DND-41 (cell line): ENCODE results near the gene CHCT1.

Experiments
- ATAC-seq: fragments of 200-7000 bp; cut with Tn5 transposase; 3 replicates; pipeline ENCODE4 v1.9.1; 2021; ENCODE audit warnings: low read depth; ENCODE audit not compliant: insufficient read depth
- DNase-seq: peaks from one replicate; pipeline ENCODE4 v3.0.0-alpha.2; 2020
- H2AFZ ChIP-seq: 2 replicates; pipeline ENCODE4 v1.6.0; 2012; ENCODE audit warnings: low read depth, low read length
- H3K27ac ChIP-seq: 2 replicates; pipeline ENCODE4 v1.5.1; 2012; ENCODE audit warnings: low read length, inconsistent platforms
- H3K27me3 ChIP-seq: fragments of 200-600 bp; sonication (generic); 2 replicates; pipeline ENCODE4 v1.6.0; 2012; ENCODE audit warnings: low read length, mild to moderate bottlenecking, inconsistent platforms; ENCODE audit not compliant: insufficient read depth, poor library complexity
- H3K36me3 ChIP-seq: 2 replicates; pipeline ENCODE4 v1.5.1; 2012; ENCODE audit warnings: low read length, inconsistent platforms; ENCODE audit not compliant: insufficient read depth
- H3K4me1 ChIP-seq: 2 replicates; pipeline ENCODE4 v1.5.1; 2012; ENCODE audit warnings: mild to moderate bottlenecking, low read length; ENCODE audit not compliant: insufficient read depth
- H3K4me2 ChIP-seq: 2 replicates; pipeline ENCODE4 v1.6.0; 2012; ENCODE audit warnings: mild to moderate bottlenecking, moderate library complexity, low read length, inconsistent platforms; ENCODE audit not compliant: insufficient read depth
- H3K4me3 ChIP-seq, 2 experiments: fragments of 200-600 bp in 1 of 2; shearing (Covaris generic) in 1 of 2; 2 replicates each; pipeline ENCODE4 v1.5.1; 2012 to 2016; ENCODE audit warnings: inconsistent platforms in 2 of 2, low read length in 2 of 2, mild to moderate bottlenecking in 2 of 2, low read depth in 1 of 2, moderate library complexity in 1 of 2
- H3K79me2 ChIP-seq: 2 replicates; pipeline ENCODE4 v1.6.0; 2012; ENCODE audit warnings: low read length, inconsistent platforms; ENCODE audit not compliant: insufficient read depth
- H3K9ac ChIP-seq: 2 replicates; pipeline ENCODE4 v1.6.0; 2012; ENCODE audit warnings: low read depth, mild to moderate bottlenecking, inconsistent platforms, low read length, moderate library complexity
- H3K9me3 ChIP-seq: 2 replicates; pipeline ENCODE4 v1.5.1; 2012; ENCODE audit warnings: low read length, moderate library complexity, mild to moderate bottlenecking, inconsistent platforms; ENCODE audit not compliant: insufficient read depth, severe bottlenecking
- H4K20me1 ChIP-seq: 2 replicates; pipeline ENCODE4 v1.6.0; 2012; ENCODE audit warnings: low read length; ENCODE audit not compliant: insufficient read depth
- CTCF ChIP-seq: IDR thresholded peaks from 2 replicates; pipeline ENCODE4 v1.5.1; 2012; ENCODE audit warnings: borderline replicate concordance, low read length, moderate library complexity, mild to moderate bottlenecking; ENCODE audit not compliant: poor library complexity, severe bottlenecking; ENCODE audit errors: extremely low read depth
- EZH2 ChIP-seq: IDR thresholded peaks from 3 replicates; pipeline ENCODE4 v1.6.1; 2012; ENCODE audit warnings: borderline replicate concordance, low read depth, mild to moderate bottlenecking, moderate library complexity, low read length, inconsistent platforms; ENCODE audit not compliant: severe bottlenecking

CHCT1 gene

GRCh38 chr17:60442271-60443173 lies 20.2 kb downstream of the CHCT1 start:
- Histone ChIP-seq H3K27me3 (no peaks in the 10 kb centered on the region), H3K79me2 (no peaks in the 10 kb centered on the region), H3K9me3 (no peaks in the 10 kb centered on the region), H2AFZ (no peak overlapping the region), H3K4me2 (no peak overlapping the region), H3K36me3 (peaks cover 19% of the 10 kb centered on the region), H3K27ac (no peak overlapping the region), H3K4me3 (no peak overlapping the region), H3K9ac (no peak overlapping the region), H4K20me1 (no peaks in the 10 kb centered on the region), H3K4me1 (no peaks in the 10 kb centered on the region)
- DNase-seq, result no peak
- TF ChIP-seq EZH2 (no peak), CTCF (no peak)
- no peak for ATAC-seq

DNA sequence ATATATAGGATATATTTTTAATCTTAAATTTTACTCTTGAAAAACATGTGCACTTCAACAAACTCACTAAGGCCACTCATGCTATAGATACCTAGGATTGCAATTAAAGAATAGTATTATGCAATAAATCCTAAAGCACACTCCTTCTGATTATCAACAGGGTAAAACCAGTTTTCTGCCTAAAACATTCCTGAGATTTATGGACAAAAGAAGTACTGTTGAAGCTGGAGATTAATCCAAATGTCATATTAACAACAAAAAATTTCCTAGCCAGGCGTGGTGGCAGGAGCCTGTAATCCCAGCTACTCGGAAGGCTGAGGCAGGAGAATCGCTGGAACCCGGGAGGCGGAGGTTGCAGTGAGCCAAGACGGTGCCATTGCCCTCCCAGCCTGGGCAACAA lies 21.4 kb downstream of the CHCT1 start:
- Histone ChIP-seq H3K9me3 (no peaks in the 10 kb centered on the region), H3K9ac (no peak overlapping the region), H3K4me1 (no peaks in the 10 kb centered on the region), H3K4me2 (no peak overlapping the region), H4K20me1 (no peaks in the 10 kb centered on the region), H3K27me3 (no peaks in the 10 kb centered on the region), H3K36me3 (peaks cover 30% of the 10 kb centered on the region), H3K4me3 (no peak overlapping the region), H3K27ac (no peak overlapping the region), H2AFZ (no peak overlapping the region), H3K79me2 (no peaks in the 10 kb centered on the region)
- DNase-seq (no peak), ATAC-seq (no peak)
- TF ChIP-seq CTCF (no peak), EZH2 (no peak)

- Histone ChIP-seq H2AFZ (no peak overlapping the region), H3K4me3 (no peak overlapping the region), H3K27ac (no peak overlapping the region), H4K20me1 (no peaks in the 10 kb centered on the region), H3K79me2 (no peaks in the 10 kb centered on the region), H3K27me3 (no peaks in the 10 kb centered on the region), H3K4me1 (no peaks in the 10 kb centered on the region), H3K36me3 (peaks cover 43% of the 10 kb centered on the region), H3K9me3 (no peaks in the 10 kb centered on the region), H3K4me2 (no peak overlapping the region), H3K9ac (no peak overlapping the region)
- TF ChIP-seq CTCF (no peak), EZH2 (no peak)
- DNase-seq (no peak), ATAC-seq (no peak)
Measured at GRCh38 chr17:60445144-60445543, 22.9 kb downstream of the CHCT1 start.
